Measurements from ENCODE around the gene SEM1.
"Not testable (repeated sequence)": the region's sequence is repeated elsewhere in the genome, so short reads cannot be mapped to it uniquely, and the experiment has no call there.

Gene SEM1

GRCh38 chr7:96645084-96645483 is 64.6 kb downstream of the SEM1 start:
- in situ Hi-C loops (cut with HindIII; ENCODE audit: low pct_unique_long_range_greater_than_20kb, low sequenced_read_pairs): no loop called here
- TF ChIP-seq JUND (IDR thresholded peaks at IDR 0.05; ENCODE audit: low read depth): no peak
- no peak for DNase-seq (ENCODE audit: low read depth in 1 of 2, low spot score in 1 of 2)

DNA sequence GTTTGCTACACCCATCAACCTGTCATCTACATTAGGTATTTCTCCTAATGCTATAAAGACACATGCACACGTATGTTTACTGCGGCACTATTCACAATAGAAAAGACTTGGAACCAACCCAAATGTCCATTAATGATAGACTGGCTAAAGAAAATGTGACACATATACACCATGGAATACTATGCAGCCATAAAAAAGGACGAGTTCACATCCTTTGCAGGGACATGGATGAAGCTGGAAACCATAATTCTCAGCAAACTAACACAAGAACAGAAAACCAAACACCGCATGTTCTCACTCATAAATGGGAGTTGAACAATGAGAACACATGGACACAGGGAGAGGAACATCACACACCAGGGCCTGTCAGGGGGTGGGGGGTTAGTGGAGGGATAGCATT is 66.2 kb downstream of the SEM1 start:
- DNase-seq (ENCODE audit: low read depth in 1 of 2, low spot score in 1 of 2); in situ Hi-C loops (cut with HindIII; ENCODE audit: low pct_unique_long_range_greater_than_20kb, low sequenced_read_pairs): not testable (repeated sequence)

GRCh38 chr7:96640054-96640453 is 69.6 kb downstream of the SEM1 start:
- in situ Hi-C loops (cut with HindIII; ENCODE audit: low pct_unique_long_range_greater_than_20kb, low sequenced_read_pairs): no loop called here
- no peak for TF ChIP-seq JUND (IDR thresholded peaks at IDR 0.05; ENCODE audit: low read depth)

More at GRCh38 chr7:96640054-96640453, 69.6 kb downstream of the SEM1 start:
- no peak for DNase-seq (ENCODE audit: low read depth in 1 of 2, low spot score in 1 of 2)
